GM21528 (cell line): ENCODE data around the gene SARNP.

Experiments
- ATAC-seq: cut with Tn5 transposase; IDR thresholded peaks from one replicate; pipeline ENCODE4 v1.9.1; 2021; ENCODE audit warnings: mild to moderate bottlenecking, moderate library complexity; ENCODE audit not compliant: unreplicated experiment, low FRiP score

The SARNP gene

GRCh38 chr12:55728186-55728938 is 89.2 kb downstream of the SARNP start:
- ATAC-seq, result peak; percentile 20

- no peak for ATAC-seq
These were observed 89.8 kb downstream of the SARNP start for GRCh38 chr12:55727643-55728185.

- ATAC-seq, result no peak
These were observed 90.6 kb downstream of the SARNP start for GRCh38 chr12:55726971-55727370.

- ATAC-seq, result no peak
These were observed 92.0 kb downstream of the SARNP start for GRCh38 chr12:55725556-55725955.

GRCh38 chr12:55724940-55725309 is 92.6 kb downstream of the SARNP start:
- ATAC-seq, result no peak

GRCh38 chr12:55724226-55724939 is 93.1 kb downstream of the SARNP start:
- no peak for ATAC-seq

GRCh38 chr12:55723516-55724225 is 93.9 kb downstream of the SARNP start:
- ATAC-seq, result no peak

- ATAC-seq, result no peak
These were observed 94.6 kb downstream of the SARNP start for GRCh38 chr12:55722948-55723347.

GRCh38 chr12:55721601-55722213 is 95.8 kb downstream of the SARNP start:
- no peak for ATAC-seq

GRCh38 chr12:55720894-55721444 is 96.6 kb downstream of the SARNP start:
- ATAC-seq, result no peak

GRCh38 chr12:55720071-55720564 is 97.4 kb downstream of the SARNP start, which contains the start of gene RDH5:
TSS of gene RDH5 (plus strand) at chr12:55720393. CDS start at chr12:55721185, 792 bp downstream.
- no peak for ATAC-seq

- ATAC-seq, result no peak
These were observed 98.2 kb downstream of the SARNP start for GRCh38 chr12:55719371-55719770.

- ATAC-seq, result no peak
These were observed 98.8 kb downstream of the SARNP start for GRCh38 chr12:55718624-55719275.

- no peak for ATAC-seq
These were observed 99.5 kb downstream of the SARNP start for GRCh38 chr12:55718015-55718414.

GRCh38 chr12:55717011-55718007 is 100.2 kb downstream of the SARNP start:
- ATAC-seq, result no peak

- no peak for ATAC-seq
These were observed 101.0 kb downstream of the SARNP start for GRCh38 chr12:55716582-55716957.

GRCh38 chr12:55715833-55716581 is 101.5 kb downstream of the SARNP start, which contains the start of gene BLOC1S1:
TSS of gene BLOC1S1 (plus strand) at chr12:55716046. CDS start at chr12:55716052, 6 bp downstream.
- peak; percentile 96 for ATAC-seq
